Limb (tissue), 2 donors: ENCODE results near the gene SOCS7.

Source experiments
- DNase-seq, 2 donors: peaks; one replicate each; pipeline ENCODE4 v3.0.0-alpha.2; 2016; ENCODE audit errors: extremely low spot score in 2 of 2

Gene SOCS7

GRCh38 chr17:38338053-38338452 lies 13.6 kb upstream of the SOCS7 start:
- no peak for DNase-seq

- no peak for DNase-seq
Measured at GRCh38 chr17:38338535-38338934, 13.1 kb upstream of the SOCS7 start.

GRCh38 chr17:38339891-38340290 lies 11.8 kb upstream of the SOCS7 start:
- DNase-seq, result no peak

- peak in 1 of 2 donors; percentile 62 for DNase-seq
Measured at GRCh38 chr17:38341035-38341721, 10.5 kb upstream of the SOCS7 start.

GRCh38 chr17:38342886-38343607 lies 8.6 kb upstream of the SOCS7 start:
- DNase-seq, result no peak

GRCh38 chr17:38343608-38344419 lies 7.8 kb upstream of the SOCS7 start, which contains the start of gene GPR179:
TSS of gene GPR179 (minus strand) at chr17:38343956. CDS start at chr17:38343789, 167 bp downstream.
- DNase-seq, result no peak

- DNase-seq, result no peak
Measured at GRCh38 chr17:38344420-38344745, 7.3 kb upstream of the SOCS7 start.

- DNase-seq, result no peak
Measured at GRCh38 chr17:38345743-38346142, 5.9 kb upstream of the SOCS7 start.

GRCh38 chr17:38349097-38349730 lies 2.4 kb upstream of the SOCS7 start:
- DNase-seq, result peak; percentile 81 to 90

- no peak for DNase-seq
Measured at GRCh38 chr17:38350035-38350434, 1.6 kb upstream of the SOCS7 start.

GRCh38 chr17:38352245-38353085 lies 821 bp downstream of the SOCS7 start:
- peak in 1 of 2 donors; percentile 55 for DNase-seq

- no peak for DNase-seq
Measured at GRCh38 chr17:38353086-38353604, 1.5 kb downstream of the SOCS7 start.

GRCh38 chr17:38353668-38354067 lies 2.0 kb downstream of the SOCS7 start:
- DNase-seq, result no peak

GRCh38 chr17:38354466-38354865 lies 2.8 kb downstream of the SOCS7 start:
- no peak for DNase-seq

- DNase-seq, result no peak
Measured at GRCh38 chr17:38355251-38355650, 3.6 kb downstream of the SOCS7 start.

GRCh38 chr17:38357486-38358123 lies 6.0 kb downstream of the SOCS7 start:
- peak in 1 of 2 donors; percentile 38 for DNase-seq

- no peak for DNase-seq
Measured at GRCh38 chr17:38358586-38359513, 7.2 kb downstream of the SOCS7 start.

- no peak for DNase-seq
Measured at GRCh38 chr17:38361694-38362465, 10.2 kb downstream of the SOCS7 start.
